ENCODE results near the gene AGTPBP1. TPM values are rescaled to one million over a fixed set of nuclear protein-coding genes. Genes with fewer than 3 reads are reported as not detected.

AGTPBP1 gene
- total and polyA plus RNA-seq, 2 experiments from 2014 or later: 31.4 to 58.0 TPM

DNA sequence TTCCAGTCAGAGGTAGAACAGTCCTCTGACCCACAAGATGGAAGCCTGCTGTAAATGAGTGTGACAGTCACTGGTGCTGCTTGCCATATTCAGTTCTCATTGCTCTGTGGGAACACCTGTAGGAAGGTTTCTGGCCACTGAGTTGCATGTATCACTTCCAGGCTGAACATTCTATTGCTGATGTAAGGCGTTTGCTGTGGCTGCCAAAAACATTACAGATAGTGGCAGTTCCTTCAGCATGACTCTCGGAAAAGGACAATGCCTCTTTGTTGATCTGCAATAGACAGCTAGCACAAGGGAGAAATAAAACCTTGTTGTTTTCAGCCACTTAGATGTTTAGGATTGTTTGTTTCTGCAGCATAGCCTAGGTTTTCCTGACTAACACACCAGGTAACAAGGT is 217.2 kb downstream of the AGTPBP1 start:
- H3F3A ChIP-seq (replicated peaks; ENCODE audit: low read depth): 0 out of 2 replicates have a peak, but pooled peaks cover 4% of the 10 kb centered on the region
- Mint-ChIP-seq H3K36me3 (ENCODE audit: low read depth) (no peaks in the 10 kb centered on the region), H3K4me3 (no peak overlapping the region), H3K27me3 (ENCODE audit: insufficient read depth, low read depth, poor library complexity) (peaks cover 34% of the 10 kb centered on the region), H3K27ac (no peak overlapping the region), H3K9me3 (no peaks in the 10 kb centered on the region), H3K4me1 (peaks cover 5% of the 10 kb centered on the region; the same call in 2 of the 3 replicates)
- H3K27ac ChIP-seq (ENCODE audit: low read depth): no peak overlapping the region
- H3K9me2 ChIP-seq (ENCODE audit: insufficient read depth): peaks cover 9% of the 10 kb centered on the region; the same call in 1 of the 2 replicates
- no peak for TF ChIP-seq STAT1 (IDR thresholded peaks at IDR 0.05; ENCODE audit: unreplicated experiment)
- TF ChIP-seq ZNF114 (CRISPR knock-in tag; IDR thresholded peaks at IDR 0.05): no peak
- TF ChIP-seq EZH2 (IDR thresholded peaks at IDR 0.05; ENCODE audit: low read depth, unreplicated experiment): no peak
- no peak for TF ChIP-seq JUNB (IDR thresholded peaks at IDR 0.05; ENCODE audit: unreplicated experiment)
- no peak for TF ChIP-seq ZNF331 (CRISPR knock-in tag; IDR thresholded peaks at IDR 0.05; ENCODE audit: low read depth)
- TF ChIP-seq CREB1 (CRISPR knock-in tag; IDR thresholded peaks at IDR 0.05; ENCODE audit: low read depth): no peak
- no peak for TF ChIP-seq REST (IDR thresholded peaks at IDR 0.05; ENCODE audit: unreplicated experiment)
- no peak for TF ChIP-seq POLR2AphosphoS5 (IDR thresholded peaks at IDR 0.05; ENCODE audit: low read depth)
- no peak for TF ChIP-seq NANOG (IDR thresholded peaks at IDR 0.05; ENCODE audit: borderline replicate concordance)
- no peak for TF ChIP-seq ZNF462 (CRISPR knock-in tag; IDR thresholded peaks at IDR 0.05)
- no peak overlapping the region for H3K4me2 ChIP-seq
- peaks cover 34% of the 10 kb centered on the region for H3K27me3 ChIP-seq (ENCODE audit: insufficient read depth)
- DNase-seq (ENCODE audit: low spot score) (no peak), ATAC-seq (no peak)
- H3K36me3 ChIP-seq (ENCODE audit: insufficient read depth): no peaks in the 10 kb centered on the region
- H4K20me1 ChIP-seq (replicated peaks; ENCODE audit: insufficient read depth): no peaks in the 10 kb centered on the region
- H2AFZ ChIP-seq: no peak overlapping the region
- H3K4me3 ChIP-seq: no peak overlapping the region
- H3K4me1 ChIP-seq (ENCODE audit: insufficient read depth): no peaks in the 10 kb centered on the region
- no peaks in the 10 kb centered on the region for H3K79me2 ChIP-seq (replicated peaks; ENCODE audit: insufficient read depth)
